ENCODE results near the gene GRWD1. TPM values are rescaled to one million over a fixed set of nuclear protein-coding genes. Genes with fewer than 3 reads are reported as not detected.

GRWD1 gene
- total and polyA plus RNA-seq, 9 donors = 20.4 to 29.9 (median 25.8) TPM

DNA sequence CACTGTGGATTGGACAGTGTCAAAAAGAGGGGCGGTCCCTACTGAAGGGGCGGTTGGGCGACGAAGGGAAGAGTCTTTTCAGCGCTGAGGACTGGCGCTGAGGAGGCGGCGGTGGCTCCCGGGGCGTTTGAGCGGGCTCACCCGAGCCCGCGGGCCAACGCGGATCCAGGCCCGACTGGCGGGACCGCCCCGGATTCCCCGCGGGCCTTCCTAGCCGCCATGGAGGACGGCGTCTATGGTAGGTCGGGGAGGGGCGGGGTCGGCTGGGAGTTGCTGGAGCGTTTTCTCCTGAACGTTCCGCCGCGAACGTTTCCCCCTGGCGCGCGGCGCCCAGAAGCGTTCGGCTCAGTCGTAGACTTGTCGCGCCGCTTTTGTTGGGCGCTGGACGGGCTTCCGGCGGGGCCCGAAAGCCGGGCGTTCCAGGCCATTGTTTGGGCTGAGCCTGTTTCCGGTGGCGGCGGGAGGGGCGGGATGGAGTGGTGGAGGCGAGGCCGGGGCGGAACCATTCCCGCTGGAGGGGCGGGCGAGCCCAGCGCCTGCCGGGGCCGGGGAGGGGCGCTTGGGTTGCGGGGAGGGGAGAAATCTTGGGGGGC, 23.6 kb downstream of the GRWD1 start, which contains the start of gene CYTH2:
Gene CYTH2, plus strand, starts transcription at position 81 of the 593 bp plus-strand sequence. Its CDS starts 139 bp downstream, at position 220.
- WGBS (ENCODE audit: insufficient coverage) = under 1% methylated on average over 50 of the region's 66 CpGs
- DNase-seq = peak; percentile 93
- Histone ChIP-seq H3K27ac (ENCODE audit: low read length) (peak within 1 kb of the TSS; percentile 97), H3K4me3 (ENCODE audit: low read length) (peak within 1 kb of the TSS; percentile 97), H3K27me3 (ENCODE audit: control insufficient read depth, insufficient read depth, low read length) (no peaks in the 10 kb centered on the region), H3K36me3 (ENCODE audit: control insufficient read depth, insufficient read depth, low read length) (peaks cover 43% of the 10 kb centered on the region), H3K9me3 (replicated peaks; ENCODE audit: control insufficient read depth, low read depth, low read length) (no peaks in the 10 kb centered on the region), H3K4me1 (ENCODE audit: control insufficient read depth, insufficient read depth, low read length) (peaks cover 11% of the 10 kb centered on the region)

DNA sequence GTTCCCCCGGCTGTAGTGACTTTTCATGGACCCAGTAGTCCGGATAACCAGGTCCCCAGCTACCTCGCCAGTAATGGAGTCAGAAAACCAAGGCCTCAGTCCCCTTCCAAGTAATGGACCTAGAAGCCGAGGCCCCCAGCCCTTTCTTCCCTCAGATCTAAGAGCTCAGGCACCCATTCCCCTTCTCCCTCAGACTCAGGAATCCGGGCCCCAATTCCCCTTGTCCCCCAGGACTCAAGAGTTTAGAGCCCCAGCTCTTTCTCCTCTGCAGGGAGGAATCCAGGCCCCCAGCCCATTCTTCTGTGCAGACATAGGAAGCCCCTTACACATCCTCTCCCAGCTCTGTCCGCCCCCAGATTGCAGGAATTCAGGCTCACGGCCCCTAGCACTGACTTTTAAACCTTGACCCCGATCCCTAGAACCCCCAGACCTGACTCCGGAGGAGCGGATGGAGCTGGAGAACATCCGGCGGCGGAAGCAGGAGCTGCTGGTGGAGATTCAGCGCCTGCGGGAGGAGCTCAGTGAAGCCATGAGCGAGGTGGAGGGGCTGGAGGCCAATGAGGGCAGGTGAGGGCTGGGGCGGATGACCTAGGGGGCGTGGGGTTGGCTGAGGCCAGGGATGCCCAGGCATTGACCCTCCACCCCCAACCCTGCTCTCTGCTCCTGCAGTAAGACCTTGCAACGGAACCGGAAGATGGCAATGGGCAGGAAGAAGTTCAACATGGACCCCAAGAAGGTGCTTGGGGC, 24.3 kb downstream of the GRWD1 start:
- peak overlapping the region; percentile 97 for H3K27ac ChIP-seq (ENCODE audit: low read length)
- WGBS (ENCODE audit: insufficient coverage) = 40% methylated on average over 14 of the region's 20 CpGs
- H3K9me3 ChIP-seq (replicated peaks; ENCODE audit: control insufficient read depth, low read depth, low read length) = no peaks in the 10 kb centered on the region
- H3K27me3 ChIP-seq (ENCODE audit: control insufficient read depth, insufficient read depth, low read length) = no peaks in the 10 kb centered on the region
- no peak for DNase-seq
- peak overlapping the region; percentile 97 for H3K4me3 ChIP-seq (ENCODE audit: low read length)
- peaks cover 11% of the 10 kb centered on the region for H3K4me1 ChIP-seq (ENCODE audit: control insufficient read depth, insufficient read depth, low read length)
- peaks cover 50% of the 10 kb centered on the region for H3K36me3 ChIP-seq (ENCODE audit: control insufficient read depth, insufficient read depth, low read length)

DNA sequence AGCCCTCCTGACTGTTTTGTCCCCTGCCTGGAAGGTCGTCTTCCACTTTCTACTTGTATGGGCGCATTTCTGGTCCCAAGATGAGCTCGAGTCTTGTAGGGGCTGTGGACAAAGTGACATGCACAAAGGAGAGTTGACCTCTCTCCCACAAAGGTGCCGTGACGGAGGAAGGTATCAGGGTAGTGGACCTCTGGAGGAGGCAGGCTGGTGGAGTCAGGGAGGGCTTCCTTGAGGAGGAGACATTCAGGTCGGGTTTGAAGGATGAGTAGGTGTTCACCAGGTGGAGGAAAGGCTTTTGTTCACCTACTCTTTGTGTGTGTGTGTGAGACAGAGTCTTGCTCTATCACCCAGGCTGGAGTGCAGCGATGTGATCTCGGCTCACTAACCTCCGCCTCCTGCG, 25.1 kb downstream of the GRWD1 start:
- Histone ChIP-seq H3K27me3 (ENCODE audit: control insufficient read depth, insufficient read depth, low read length) (no peaks in the 10 kb centered on the region), H3K4me3 (ENCODE audit: low read length) (no peak overlapping the region), H3K4me1 (ENCODE audit: control insufficient read depth, insufficient read depth, low read length) (peaks cover 11% of the 10 kb centered on the region), H3K36me3 (ENCODE audit: control insufficient read depth, insufficient read depth, low read length) (peaks cover 58% of the 10 kb centered on the region), H3K9me3 (replicated peaks; ENCODE audit: control insufficient read depth, low read depth, low read length) (no peaks in the 10 kb centered on the region), H3K27ac (ENCODE audit: low read length) (no peak overlapping the region)
- no peak for DNase-seq
- 83% methylated on average over 1 of the region's 10 CpGs for WGBS (ENCODE audit: insufficient coverage)

DNA sequence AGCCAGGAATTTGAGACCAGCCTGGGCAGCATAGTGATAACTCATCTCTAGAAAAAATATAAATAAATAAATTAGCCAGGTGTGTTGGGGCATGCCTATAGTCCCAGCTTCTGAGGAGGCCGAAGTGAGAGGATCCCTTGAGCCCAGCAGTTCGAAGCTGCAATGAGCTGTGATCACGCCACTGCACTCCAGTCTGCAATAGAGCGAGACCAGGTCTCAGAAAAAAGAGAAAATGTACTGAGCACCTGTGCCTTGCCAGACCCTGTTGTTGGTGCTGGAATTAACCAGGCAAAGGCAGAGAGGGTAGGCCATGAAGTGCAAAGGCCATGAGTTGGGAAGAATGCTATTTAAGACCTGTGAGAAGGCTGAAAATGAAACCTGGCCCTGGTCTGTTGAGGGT, 26.1 kb downstream of the GRWD1 start:
- no peaks in the 10 kb centered on the region for H3K9me3 ChIP-seq (replicated peaks; ENCODE audit: control insufficient read depth, low read depth, low read length)
- 96% methylated on average over 4 of the region's 4 CpGs for WGBS (ENCODE audit: insufficient coverage)
- H3K36me3 ChIP-seq (ENCODE audit: control insufficient read depth, insufficient read depth, low read length) = peaks cover 67% of the 10 kb centered on the region
- DNase-seq = no peak
- H3K4me1 ChIP-seq (ENCODE audit: control insufficient read depth, insufficient read depth, low read length) = peaks cover 11% of the 10 kb centered on the region
- H3K27me3 ChIP-seq (ENCODE audit: control insufficient read depth, insufficient read depth, low read length) = no peaks in the 10 kb centered on the region
- H3K4me3 ChIP-seq (ENCODE audit: low read length) = no peak overlapping the region
- no peak overlapping the region for H3K27ac ChIP-seq (ENCODE audit: low read length)

DNA sequence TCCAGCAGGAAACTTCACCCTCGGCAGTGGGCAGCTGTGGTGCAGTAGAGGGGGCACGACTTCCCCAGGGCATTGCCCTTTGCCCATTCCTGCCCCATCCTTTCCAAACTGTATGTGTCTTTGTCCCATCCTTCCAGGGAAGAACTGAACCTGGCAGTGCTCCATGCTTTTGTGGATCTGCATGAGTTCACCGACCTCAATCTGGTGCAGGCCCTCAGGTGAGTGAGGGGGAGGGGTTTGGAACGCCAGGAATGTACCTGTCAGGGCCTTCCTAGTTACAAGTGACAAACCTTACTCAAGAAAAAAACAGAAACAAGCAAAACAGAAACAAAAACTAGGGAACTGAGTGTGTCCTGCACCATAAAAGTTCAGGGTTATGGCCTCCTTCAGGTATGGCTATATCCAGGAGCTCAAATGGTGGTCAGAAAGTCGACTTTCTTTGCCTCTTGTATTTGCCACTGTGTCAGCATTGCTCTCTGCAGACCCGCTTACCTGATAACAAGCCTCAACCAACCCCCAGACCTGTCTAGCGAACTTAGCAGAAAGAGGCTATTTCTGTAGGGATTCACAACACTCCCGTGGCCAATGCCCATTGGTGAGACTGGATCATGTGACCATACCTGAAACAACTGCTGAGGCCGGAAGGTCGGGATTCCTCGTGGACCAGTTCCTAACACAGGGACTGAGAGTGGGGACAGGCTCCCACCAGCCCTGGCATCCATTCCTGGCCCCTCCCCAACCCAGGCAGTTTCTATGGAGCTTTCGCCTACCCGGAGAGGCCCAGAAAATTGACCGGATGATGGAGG, 27.6 kb downstream of the GRWD1 start:
- no peaks in the 10 kb centered on the region for H3K9me3 ChIP-seq (replicated peaks; ENCODE audit: control insufficient read depth, low read depth, low read length)
- DNase-seq = no peak
- 89% methylated on average over 10 of the region's 14 CpGs for WGBS (ENCODE audit: insufficient coverage)
- H3K27me3 ChIP-seq (ENCODE audit: control insufficient read depth, insufficient read depth, low read length) = no peaks in the 10 kb centered on the region
- no peak overlapping the region for H3K27ac ChIP-seq (ENCODE audit: low read length)
- H3K4me1 ChIP-seq (ENCODE audit: control insufficient read depth, insufficient read depth, low read length) = peaks cover 10% of the 10 kb centered on the region
- H3K36me3 ChIP-seq (ENCODE audit: control insufficient read depth, insufficient read depth, low read length) = peaks cover 82% of the 10 kb centered on the region
- no peak overlapping the region for H3K4me3 ChIP-seq (ENCODE audit: low read length)

DNA sequence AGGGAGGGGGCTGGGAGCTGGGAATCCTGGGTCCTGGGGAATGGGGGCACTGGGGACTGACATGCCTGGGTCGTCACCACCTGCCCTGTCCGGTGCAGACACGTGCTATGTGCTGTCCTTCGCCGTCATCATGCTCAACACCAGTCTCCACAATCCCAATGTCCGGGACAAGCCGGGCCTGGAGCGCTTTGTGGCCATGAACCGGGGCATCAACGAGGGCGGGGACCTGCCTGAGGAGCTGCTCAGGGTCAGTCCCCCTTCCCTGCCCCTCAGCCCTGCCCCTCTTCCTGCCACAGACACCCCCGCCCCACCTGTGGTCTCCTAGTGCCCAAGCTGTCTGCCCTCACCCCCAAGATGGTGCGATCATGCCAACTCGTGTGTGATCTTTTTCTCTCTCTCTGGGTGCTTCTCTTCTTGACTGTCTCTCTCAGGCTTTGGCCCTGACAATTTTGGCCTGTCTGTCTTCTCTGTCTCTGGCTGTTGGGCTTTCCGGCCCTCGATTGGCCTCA, 28.4 kb downstream of the GRWD1 start:
- no peak overlapping the region for H3K27ac ChIP-seq (ENCODE audit: low read length)
- no peak for DNase-seq
- peaks cover 9% of the 10 kb centered on the region for H3K4me1 ChIP-seq (ENCODE audit: control insufficient read depth, insufficient read depth, low read length)
- 92% methylated on average over 13 of the region's 16 CpGs for WGBS (ENCODE audit: insufficient coverage)
- H3K27me3 ChIP-seq (ENCODE audit: control insufficient read depth, insufficient read depth, low read length) = no peaks in the 10 kb centered on the region
- peaks cover 89% of the 10 kb centered on the region for H3K36me3 ChIP-seq (ENCODE audit: control insufficient read depth, insufficient read depth, low read length)
- H3K4me3 ChIP-seq (ENCODE audit: low read length) = no peak overlapping the region
- no peaks in the 10 kb centered on the region for H3K9me3 ChIP-seq (replicated peaks; ENCODE audit: control insufficient read depth, low read depth, low read length)

DNA sequence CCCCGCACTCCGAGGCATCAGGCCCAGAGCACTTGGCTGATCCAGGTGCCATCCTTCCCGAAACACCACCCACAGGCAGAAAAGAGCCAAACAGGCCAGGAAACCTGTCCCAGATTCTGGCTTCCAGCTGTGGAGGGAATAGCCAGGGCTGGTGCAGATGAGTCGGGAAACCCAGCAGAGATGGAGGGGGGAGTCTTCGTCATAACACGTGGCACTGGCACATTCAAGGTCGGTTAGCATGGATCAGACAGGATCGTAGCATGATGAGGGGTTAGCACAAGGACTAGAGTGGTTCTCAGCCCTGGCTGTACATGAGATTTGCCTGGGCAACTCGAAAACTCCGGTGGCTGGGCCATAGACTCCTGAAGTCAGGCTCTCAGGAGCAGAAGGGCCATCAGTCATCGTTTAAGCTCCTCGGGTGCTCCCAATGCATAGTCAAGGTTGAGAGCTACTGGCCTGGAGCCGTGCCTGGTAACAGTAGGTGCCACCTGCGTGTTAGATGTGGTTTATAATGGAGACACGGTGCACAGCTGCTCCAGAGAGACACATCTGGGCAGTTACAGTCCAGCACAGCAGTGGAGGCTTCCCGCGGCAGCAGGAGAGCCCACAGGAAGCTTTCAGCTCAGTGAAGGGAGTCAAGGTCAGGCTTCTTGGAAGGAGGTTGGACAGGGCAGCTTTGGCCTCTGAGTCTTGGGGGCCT, 29.7 kb downstream of the GRWD1 start:
- no peak overlapping the region for H3K4me3 ChIP-seq (ENCODE audit: low read length)
- DNase-seq = no peak
- H3K27ac ChIP-seq (ENCODE audit: low read length) = no peak overlapping the region
- peaks cover 7% of the 10 kb centered on the region for H3K4me1 ChIP-seq (ENCODE audit: control insufficient read depth, insufficient read depth, low read length)
- WGBS (ENCODE audit: insufficient coverage) = 87% methylated on average over 14 of the region's 17 CpGs
- H3K36me3 ChIP-seq (ENCODE audit: control insufficient read depth, insufficient read depth, low read length) = peaks cover 90% of the 10 kb centered on the region
- H3K9me3 ChIP-seq (replicated peaks; ENCODE audit: control insufficient read depth, low read depth, low read length) = no peaks in the 10 kb centered on the region
- no peaks in the 10 kb centered on the region for H3K27me3 ChIP-seq (ENCODE audit: control insufficient read depth, insufficient read depth, low read length)

DNA sequence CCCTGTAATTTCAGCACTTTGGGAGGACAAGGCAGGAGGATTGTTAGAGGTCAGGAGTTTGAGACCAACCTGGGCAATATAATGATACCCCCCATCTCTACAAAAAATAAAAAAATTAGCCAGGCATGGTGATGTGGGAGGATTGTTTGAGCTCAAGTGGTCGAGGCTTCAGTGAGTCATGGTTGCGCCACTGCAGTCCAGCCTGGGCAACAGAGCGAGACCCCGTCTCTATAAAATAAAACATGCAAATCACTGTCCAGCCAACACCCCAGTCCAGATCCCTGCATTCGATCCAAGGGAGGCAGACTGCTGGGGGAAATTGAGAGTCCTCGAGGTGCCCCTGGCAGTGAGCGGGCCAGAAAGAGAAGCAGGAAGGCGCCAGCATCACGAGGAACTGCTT, 30.4 kb downstream of the GRWD1 start:
- no peak for DNase-seq
- Histone ChIP-seq H3K4me1 (ENCODE audit: control insufficient read depth, insufficient read depth, low read length) (peaks cover 13% of the 10 kb centered on the region), H3K36me3 (ENCODE audit: control insufficient read depth, insufficient read depth, low read length) (peaks cover 84% of the 10 kb centered on the region), H3K9me3 (replicated peaks; ENCODE audit: control insufficient read depth, low read depth, low read length) (no peaks in the 10 kb centered on the region), H3K4me3 (ENCODE audit: low read length) (no peak overlapping the region), H3K27me3 (ENCODE audit: control insufficient read depth, insufficient read depth, low read length) (no peaks in the 10 kb centered on the region), H3K27ac (ENCODE audit: low read length) (no peak overlapping the region)
- 81% methylated on average over 5 of the region's 9 CpGs for WGBS (ENCODE audit: insufficient coverage)

DNA sequence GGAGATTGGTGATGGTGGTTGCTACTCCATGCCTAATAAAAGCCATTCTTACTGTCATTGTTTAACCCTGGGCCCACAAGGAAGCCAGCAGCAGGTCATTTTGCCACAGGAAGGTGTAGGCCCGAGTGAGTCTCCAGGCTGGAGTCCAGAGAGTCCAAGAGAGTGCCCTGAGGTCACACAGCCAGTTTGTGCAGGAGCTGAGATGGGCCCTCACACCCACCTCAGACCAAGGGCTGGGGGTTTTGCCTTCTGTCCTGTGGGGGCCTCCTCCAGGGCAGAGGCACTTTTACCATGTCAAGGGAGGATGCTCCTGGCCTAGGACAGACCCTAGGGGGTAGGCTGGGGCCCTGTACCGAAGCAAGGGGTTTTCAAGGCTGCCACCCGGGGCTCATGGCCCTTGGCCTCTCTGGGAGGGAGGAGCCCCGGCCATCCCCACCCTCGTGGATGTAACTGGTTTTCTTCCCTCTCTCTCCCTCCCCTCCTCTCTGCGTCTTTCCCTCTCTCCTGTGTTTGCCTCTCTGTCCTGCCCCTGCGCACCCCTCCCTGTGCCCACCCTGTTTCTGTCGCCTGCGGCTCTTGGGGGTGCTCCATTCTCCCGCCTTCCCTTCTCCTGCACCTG, 31.4 kb downstream of the GRWD1 start:
- 67% methylated on average over 8 of the region's 10 CpGs for WGBS (ENCODE audit: insufficient coverage)
- H3K4me1 ChIP-seq (ENCODE audit: control insufficient read depth, insufficient read depth, low read length) = peaks cover 22% of the 10 kb centered on the region
- no peak overlapping the region for H3K27ac ChIP-seq (ENCODE audit: low read length)
- no peak for DNase-seq
- H3K9me3 ChIP-seq (replicated peaks; ENCODE audit: control insufficient read depth, low read depth, low read length) = no peaks in the 10 kb centered on the region
- H3K36me3 ChIP-seq (ENCODE audit: control insufficient read depth, insufficient read depth, low read length) = peaks cover 74% of the 10 kb centered on the region
- no peaks in the 10 kb centered on the region for H3K27me3 ChIP-seq (ENCODE audit: control insufficient read depth, insufficient read depth, low read length)
- no peak overlapping the region for H3K4me3 ChIP-seq (ENCODE audit: low read length)

Measured in muscle of leg (tissue), 11 donors.